Naive thymus-derived CD8-positive, alpha-beta T cell (primary cell): ENCODE measurements around the gene LYPD6. TPM values are rescaled to one million over a fixed set of nuclear protein-coding genes. Genes with fewer than 3 reads are reported as not detected.

ENCODE experiments used
- ATAC-seq, 2 donors: fragments of 150-1000 bp; cut with Tn5 transposase in 1 of 2; sonication (Bioruptor Pico), chemical (Tn5 transposase) in 1 of 2; 1 replicate in 1 of 2; 2 replicates in 1 of 2; pipeline ENCODE4 v1.10.0; 2021; ENCODE audit warnings: mild to moderate bottlenecking in 2 of 2, moderate library complexity in 2 of 2
- POLR2A ChIA-PET: fragments of 350-600 bp; sonication (Branson Sonifier 250); formaldehyde crosslinking; loops from one replicate; lab custom pipeline; 2021; ENCODE audit warnings: antibody characterized with exemption; lab: Charles Lee
- DNase-seq, 10 donors: peaks; one replicate each; pipeline versions ENCODE4 v3.0.0 to v3.0.0-alpha.2; 2020 to 2022
- H3K27ac Mint-ChIP-seq, 10 donors: one replicate each; pipeline ENCODE4 v1.8.0; 2020 to 2022; ENCODE audit warnings: mild to moderate bottlenecking in 10 of 10, mixed read lengths in 10 of 10, moderate library complexity in 4 of 10, inconsistent platforms in 1 of 10
- H3K27me3 Mint-ChIP-seq, 5 donors: one replicate each; pipeline ENCODE4 v1.8.0; 2021 to 2022; ENCODE audit warnings: mixed read lengths in 5 of 5
- H3K36me3 Mint-ChIP-seq, 3 donors: one replicate each; pipeline ENCODE4 v1.8.0; 2020 to 2022; ENCODE audit warnings: mixed read lengths in 3 of 3, mild to moderate bottlenecking in 2 of 3, inconsistent platforms in 1 of 3
- H3K4me1 Mint-ChIP-seq, 4 donors: one replicate each; pipeline ENCODE4 v1.8.0; 2021 to 2022; ENCODE audit warnings: mixed read lengths in 4 of 4
- H3K4me3 Mint-ChIP-seq, 10 donors: one replicate each; pipeline ENCODE4 v1.8.0; 2020 to 2022; ENCODE audit warnings: mild to moderate bottlenecking in 10 of 10, mixed read lengths in 10 of 10, moderate library complexity in 6 of 10, inconsistent platforms in 1 of 10
- H3K9me3 Mint-ChIP-seq, 9 donors: one replicate each; pipeline ENCODE4 v1.8.0; 2020 to 2022; ENCODE audit warnings: mixed read lengths in 9 of 9, mild to moderate bottlenecking in 3 of 9, inconsistent platforms in 1 of 9, moderate library complexity in 1 of 9
- polyA plus RNA-seq, 3 donors: library from polyadenylated mRNA; unstranded; fragments of 300-500 nt; fragmentation: Illumina TruSeq; gene quantifications; one replicate each; pipeline ENCODE4 v1.2.3, GENCODE V29; 2021
- total RNA-seq, 8 experiments: library from RNA in 2 of 8; stranded (reverse) in 2 of 8; gene quantifications; one replicate each; pipeline ENCODE4 v1.2.3 and lab custom pipeline; 2021 to 2026

The LYPD6 gene
- total and polyA plus RNA-seq, 5 experiments from 2014 or later = not detected

GRCh38 chr2:149388120-149388816, 57.9 kb downstream of the LYPD6 start:
- Mint-ChIP-seq H3K36me3 (no peaks in the 10 kb centered on the region), H3K27ac (no peak overlapping the region), H3K4me3 (no peak overlapping the region), H3K4me1 (no peaks in the 10 kb centered on the region), H3K9me3 (peaks cover 0 to 2% (median 0%) of the 10 kb centered on the region in 9 donors), H3K27me3 (peaks cover 3 to 18% (median 7%) of the 10 kb centered on the region in 5 donors)
- ATAC-seq = no peak
- POLR2A ChIA-PET = no interaction called here
- DNase-seq = no peak

DNA sequence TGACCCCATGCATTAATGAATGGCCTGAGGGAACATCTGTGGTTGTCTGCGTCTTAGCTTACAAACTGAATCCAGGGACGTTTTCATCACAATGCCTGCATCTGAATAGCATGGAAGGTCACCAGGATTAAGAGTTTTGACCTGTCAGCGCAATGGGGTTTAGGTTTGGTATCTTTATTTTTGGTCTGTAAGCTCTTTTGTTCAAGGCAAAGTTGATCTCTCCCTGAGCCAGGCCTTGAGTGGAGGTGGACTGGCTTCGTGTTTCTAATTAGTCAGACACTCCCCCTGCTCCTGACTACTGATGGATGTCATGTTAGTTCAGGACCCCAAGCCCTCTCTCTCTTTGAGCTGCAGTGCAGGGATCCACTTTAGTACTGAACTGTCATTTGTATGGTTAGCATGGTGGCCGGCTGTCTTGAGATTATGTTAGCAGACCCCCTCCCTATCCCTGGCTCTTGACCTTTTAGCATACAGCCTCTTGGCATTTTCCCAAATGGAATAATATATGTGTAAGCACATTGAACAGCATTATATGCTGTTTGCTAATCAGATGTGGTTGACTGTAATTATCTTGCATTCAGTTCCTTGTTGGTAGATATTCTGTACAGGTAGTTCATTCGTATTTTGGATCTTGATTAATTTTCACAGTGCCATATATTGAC, 59.2 kb downstream of the LYPD6 start:
- H3K4me3 Mint-ChIP-seq = no peak overlapping the region
- no peak for DNase-seq
- H3K27me3 Mint-ChIP-seq = peaks cover 3 to 17% (median 7%) of the 10 kb centered on the region in 5 donors
- H3K27ac Mint-ChIP-seq = no peak overlapping the region
- POLR2A ChIA-PET = no interaction called here
- H3K9me3 Mint-ChIP-seq = peaks cover 0 to 2% (median 0%) of the 10 kb centered on the region in 9 donors
- no peaks in the 10 kb centered on the region for H3K36me3 Mint-ChIP-seq
- ATAC-seq = no peak
- H3K4me1 Mint-ChIP-seq = no peaks in the 10 kb centered on the region

- ATAC-seq = no peak
- Mint-ChIP-seq H3K9me3 (no peaks in the 10 kb centered on the region), H3K27me3 (peaks cover 2 to 13% (median 4%) of the 10 kb centered on the region in 5 donors), H3K36me3 (no peaks in the 10 kb centered on the region), H3K4me1 (no peaks in the 10 kb centered on the region), H3K27ac (no peak overlapping the region), H3K4me3 (no peak overlapping the region)
- POLR2A ChIA-PET = no interaction called here
- no peak for DNase-seq
Measured at GRCh38 chr2:149393614-149394013, 63.2 kb downstream of the LYPD6 start.

DNA sequence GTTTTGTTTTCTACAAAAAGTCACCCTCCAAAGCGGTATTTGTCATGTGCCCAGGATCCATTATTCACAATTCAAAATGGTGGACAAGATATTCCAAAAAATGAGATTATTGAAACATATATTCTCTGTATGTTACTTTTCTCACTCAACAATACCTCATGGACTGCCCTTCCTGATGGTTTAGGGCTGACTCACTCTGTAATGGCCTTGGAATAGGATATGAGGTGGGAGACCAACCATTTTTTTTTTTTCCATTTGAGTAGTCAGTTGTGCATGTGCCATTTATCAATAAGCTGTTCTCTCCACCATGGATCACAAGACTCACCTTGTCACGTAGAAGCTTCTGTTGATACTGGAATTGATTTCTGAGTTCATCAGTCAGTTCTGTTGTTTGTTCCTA, 64.5 kb downstream of the LYPD6 start:
- Mint-ChIP-seq H3K9me3 (no peaks in the 10 kb centered on the region), H3K27ac (no peak overlapping the region), H3K27me3 (peaks cover 2 to 13% (median 4%) of the 10 kb centered on the region in 5 donors), H3K36me3 (no peaks in the 10 kb centered on the region), H3K4me3 (no peak overlapping the region), H3K4me1 (no peaks in the 10 kb centered on the region)
- ATAC-seq (no peak), DNase-seq (no peak)
- POLR2A ChIA-PET = no interaction called here

- no peaks in the 10 kb centered on the region for H3K36me3 Mint-ChIP-seq
- ATAC-seq (no peak), DNase-seq (no peak)
- POLR2A ChIA-PET = no interaction called here
- peaks cover 2 to 23% (median 4%) of the 10 kb centered on the region in 5 donors for H3K27me3 Mint-ChIP-seq
- no peak overlapping the region for H3K27ac Mint-ChIP-seq
- peaks cover 0 to 8% (median 0%) of the 10 kb centered on the region in 9 donors for H3K9me3 Mint-ChIP-seq
- H3K4me3 Mint-ChIP-seq = no peak overlapping the region
- no peaks in the 10 kb centered on the region for H3K4me1 Mint-ChIP-seq
Measured at GRCh38 chr2:149399934-149400615, 69.7 kb downstream of the LYPD6 start.

GRCh38 chr2:149400997-149401396, 70.6 kb downstream of the LYPD6 start:
- Mint-ChIP-seq H3K4me1 (no peaks in the 10 kb centered on the region), H3K27ac (no peak overlapping the region), H3K27me3 (peaks cover 2 to 26% (median 4%) of the 10 kb centered on the region in 5 donors), H3K36me3 (no peaks in the 10 kb centered on the region), H3K9me3 (peaks cover 0 to 11% (median 3%) of the 10 kb centered on the region in 9 donors), H3K4me3 (no peak overlapping the region)
- POLR2A ChIA-PET = no interaction called here
- ATAC-seq (no peak), DNase-seq (no peak)

DNA sequence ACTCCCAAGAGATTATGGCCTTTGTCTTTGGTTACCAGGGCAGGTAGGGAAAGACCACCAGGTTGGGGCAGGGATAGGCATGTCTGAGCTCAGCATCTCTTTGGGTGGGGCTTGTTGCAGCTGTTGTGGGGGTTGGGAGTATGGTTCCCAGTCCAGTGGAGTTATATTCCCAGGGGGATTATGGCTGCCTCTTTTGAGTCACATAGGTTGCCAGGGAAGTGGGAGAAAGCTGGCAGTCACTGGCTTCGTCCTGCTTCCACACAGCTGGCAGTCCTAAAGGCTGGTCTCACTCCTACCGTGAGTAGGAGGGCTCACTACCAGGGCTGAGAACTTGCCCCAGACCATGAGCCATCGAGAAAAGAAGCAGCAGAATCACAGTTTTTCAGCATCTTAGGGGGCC, 79.1 kb downstream of the LYPD6 start:
- ATAC-seq = no peak
- POLR2A ChIA-PET = no interaction called here
- Mint-ChIP-seq H3K27ac (no peak overlapping the region), H3K27me3 (peaks cover 0 to 13% (median 8%) of the 10 kb centered on the region in 5 donors), H3K36me3 (no peaks in the 10 kb centered on the region), H3K4me3 (no peak overlapping the region), H3K9me3 (peaks cover 0 to 11% (median 3%) of the 10 kb centered on the region in 9 donors), H3K4me1 (no peaks in the 10 kb centered on the region)
- no peak for DNase-seq

- Mint-ChIP-seq H3K27ac (no peak overlapping the region), H3K4me1 (no peaks in the 10 kb centered on the region), H3K4me3 (no peak overlapping the region), H3K36me3 (no peaks in the 10 kb centered on the region), H3K9me3 (peaks cover 0 to 11% (median 0%) of the 10 kb centered on the region in 9 donors), H3K27me3 (peaks cover 0 to 18% (median 8%) of the 10 kb centered on the region in 5 donors)
- no peak for ATAC-seq
- POLR2A ChIA-PET = no interaction called here
- no peak for DNase-seq
Measured at GRCh38 chr2:149410701-149411484, 80.5 kb downstream of the LYPD6 start.

GRCh38 chr2:149413487-149413886, 83.1 kb downstream of the LYPD6 start:
- Mint-ChIP-seq H3K36me3 (no peaks in the 10 kb centered on the region), H3K27ac (no peak overlapping the region), H3K4me3 (no peak overlapping the region), H3K9me3 (peaks cover 0 to 4% (median 0%) of the 10 kb centered on the region in 9 donors), H3K4me1 (no peaks in the 10 kb centered on the region), H3K27me3 (peaks cover 0 to 12% (median 10%) of the 10 kb centered on the region in 5 donors)
- DNase-seq (no peak), ATAC-seq (no peak)
- POLR2A ChIA-PET = no interaction called here

GRCh38 chr2:149415086-149415485, 84.7 kb downstream of the LYPD6 start:
- Mint-ChIP-seq H3K27me3 (peaks cover 0 to 12% (median 3%) of the 10 kb centered on the region in 5 donors), H3K9me3 (no peaks in the 10 kb centered on the region), H3K4me1 (no peaks in the 10 kb centered on the region), H3K4me3 (no peak overlapping the region), H3K27ac (no peak overlapping the region), H3K36me3 (no peaks in the 10 kb centered on the region)
- POLR2A ChIA-PET = no interaction called here
- ATAC-seq (no peak), DNase-seq (no peak)

DNA sequence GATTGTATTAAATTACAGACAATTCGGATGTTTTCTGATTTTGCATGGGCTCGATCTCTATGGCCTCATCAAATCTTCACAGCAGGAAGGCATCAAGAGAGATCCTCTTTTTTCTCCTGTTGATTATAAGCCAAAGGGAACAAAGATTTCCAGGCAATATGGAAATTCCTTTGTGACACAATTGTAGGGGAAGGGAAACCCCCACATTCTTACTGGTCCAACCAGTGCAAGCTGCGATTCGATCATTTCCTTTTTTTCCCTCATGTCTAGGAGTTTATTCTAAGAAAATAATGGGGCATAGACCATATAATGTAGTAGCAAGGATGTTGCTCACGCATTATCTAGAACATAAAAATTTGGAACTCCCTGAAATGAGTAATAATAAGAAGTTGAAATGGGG, 87.7 kb downstream of the LYPD6 start:
- ATAC-seq (no peak), DNase-seq (no peak)
- Mint-ChIP-seq H3K4me3 (no peak overlapping the region), H3K27me3 (peaks cover 2 to 13% (median 5%) of the 10 kb centered on the region in 5 donors), H3K9me3 (no peaks in the 10 kb centered on the region), H3K27ac (no peak overlapping the region), H3K36me3 (no peaks in the 10 kb centered on the region), H3K4me1 (no peaks in the 10 kb centered on the region)
- POLR2A ChIA-PET = no interaction called here

DNA sequence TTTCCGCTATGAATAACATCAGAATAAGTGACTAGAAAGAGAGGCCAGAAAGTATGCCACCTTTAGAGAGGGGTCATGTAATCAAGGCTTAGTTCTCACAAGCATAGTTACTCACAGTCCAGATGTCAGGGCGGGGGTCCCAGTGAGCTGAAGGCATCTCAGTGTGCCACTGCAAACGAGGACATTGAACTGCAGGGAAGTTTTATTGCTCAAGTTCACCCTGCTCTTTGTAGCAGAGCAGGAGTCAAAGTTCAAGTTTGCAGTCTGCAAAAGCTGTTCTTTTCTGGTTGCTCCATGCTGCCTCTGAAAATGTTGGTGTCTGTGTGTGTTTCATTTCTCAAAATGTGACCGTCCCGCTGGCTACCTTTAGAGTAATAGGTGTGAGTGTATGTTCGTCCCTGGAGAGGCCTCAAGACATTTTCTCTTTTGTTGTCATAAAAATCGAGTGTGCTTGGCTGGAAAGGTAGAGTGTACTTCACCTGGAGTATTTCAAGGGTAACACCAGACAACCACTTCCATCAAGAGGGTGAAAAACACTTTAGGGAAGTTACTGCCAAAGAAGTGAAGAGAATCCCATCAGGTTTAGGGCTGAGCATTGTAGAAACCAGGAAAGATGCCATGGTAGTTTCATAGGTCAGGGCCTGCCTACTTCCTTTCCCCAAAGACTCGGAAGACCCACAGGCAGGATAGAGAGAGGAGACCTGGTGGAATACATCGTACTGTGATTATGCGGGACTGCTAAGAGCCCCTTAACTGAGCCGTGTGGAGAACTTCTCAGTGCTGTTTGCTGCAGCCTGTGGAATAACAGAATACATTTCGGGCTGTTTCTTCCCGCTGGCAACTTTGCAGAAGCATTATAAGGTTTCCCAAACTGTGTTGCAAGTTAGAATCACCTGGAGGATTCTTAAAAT, 89.9 kb downstream of the LYPD6 start:
- Mint-ChIP-seq H3K9me3 (peaks cover 0 to 4% (median 0%) of the 10 kb centered on the region in 9 donors), H3K27me3 (peaks cover 2 to 24% (median 9%) of the 10 kb centered on the region in 5 donors), H3K36me3 (no peaks in the 10 kb centered on the region), H3K4me1 (no peaks in the 10 kb centered on the region), H3K4me3 (no peak overlapping the region), H3K27ac (peak overlapping the region in 1 of 10 donors; percentile 5)
- POLR2A ChIA-PET = no interaction called here
- ATAC-seq = no peak
- DNase-seq = no peak
